WERI-Rb-1 (cell line): Measurements from ENCODE around the gene NT5E.

Source experiments
- DNase-seq: peaks from one replicate; pipeline ENCODE4 v3.0.0-alpha.2; 2020
- H3K27ac ChIP-seq: fragments of 250-450 bp; sonication (Bioruptor Pico); 2 replicates; pipeline ENCODE4 v1.5.1; 2020; ENCODE audit warnings: mild to moderate bottlenecking, moderate library complexity
- H3K27me3 ChIP-seq: fragments of 250-450 bp; sonication (Bioruptor Pico); 2 replicates; pipeline ENCODE4 v1.5.1; 2021; ENCODE audit warnings: mild to moderate bottlenecking, low read depth, moderate library complexity; ENCODE audit not compliant: insufficient read depth, severe bottlenecking
- H3K36me3 ChIP-seq: fragments of 250-450 bp; sonication (Bioruptor Pico); 2 replicates; pipeline ENCODE4 v1.5.1; 2020; ENCODE audit warnings: mild to moderate bottlenecking, moderate library complexity
- H3K4me3 ChIP-seq: 2 replicates; pipeline ENCODE4 v1.5.1; 2011; ENCODE audit warnings: low read depth, mild to moderate bottlenecking, control low read depth, low read length
- H3K9me3 ChIP-seq: fragments of 250-450 bp; sonication (Bioruptor Pico); 2 replicates; pipeline ENCODE4 v1.5.1; 2021; ENCODE audit warnings: mild to moderate bottlenecking, moderate library complexity; ENCODE audit not compliant: severe bottlenecking
- CTCF ChIP-seq: IDR thresholded peaks from 2 replicates; pipeline ENCODE4 v1.5.1; 2011; ENCODE audit warnings: low read depth, mild to moderate bottlenecking, control low read depth, inconsistent platforms, low read length

NT5E gene

GRCh38 chr6:85458782-85459181, 8.9 kb downstream of the NT5E start:
- Histone ChIP-seq H3K27me3 (peaks cover 71% of the 10 kb centered on the region), H3K36me3 (no peaks in the 10 kb centered on the region), H3K27ac (no peak overlapping the region), H3K9me3 (no peaks in the 10 kb centered on the region), H3K4me3 (no peak overlapping the region)
- TF ChIP-seq CTCF = no peak
- DNase-seq = no peak

GRCh38 chr6:85459224-85459901, 9.5 kb downstream of the NT5E start:
- no peak overlapping the region for H3K4me3 ChIP-seq
- no peak overlapping the region for H3K27ac ChIP-seq
- DNase-seq = no peak
- no peaks in the 10 kb centered on the region for H3K36me3 ChIP-seq
- H3K9me3 ChIP-seq = no peaks in the 10 kb centered on the region
- TF ChIP-seq CTCF = no peak
- peaks cover 68% of the 10 kb centered on the region for H3K27me3 ChIP-seq

GRCh38 chr6:85460154-85460920, 10.5 kb downstream of the NT5E start:
- Histone ChIP-seq H3K4me3 (no peak overlapping the region), H3K27me3 (peaks cover 65% of the 10 kb centered on the region), H3K9me3 (no peaks in the 10 kb centered on the region), H3K36me3 (no peaks in the 10 kb centered on the region), H3K27ac (no peak overlapping the region)
- TF ChIP-seq CTCF = no peak
- no peak for DNase-seq

GRCh38 chr6:85460921-85461797, 11.3 kb downstream of the NT5E start:
- no peaks in the 10 kb centered on the region for H3K36me3 ChIP-seq
- no peak overlapping the region for H3K27ac ChIP-seq
- H3K9me3 ChIP-seq = no peaks in the 10 kb centered on the region
- H3K4me3 ChIP-seq = no peak overlapping the region
- peaks cover 68% of the 10 kb centered on the region for H3K27me3 ChIP-seq
- TF ChIP-seq CTCF = no peak
- no peak for DNase-seq

- Histone ChIP-seq H3K4me3 (no peak overlapping the region), H3K9me3 (no peaks in the 10 kb centered on the region), H3K27me3 (peaks cover 61% of the 10 kb centered on the region), H3K36me3 (no peaks in the 10 kb centered on the region), H3K27ac (no peak overlapping the region)
- DNase-seq = no peak
- TF ChIP-seq CTCF = no peak
Measured at GRCh38 chr6:85461798-85462170, 11.9 kb downstream of the NT5E start.
